K562 (cell line): ENCODE measurements around the gene SGCG. TPM values are rescaled to one million over a fixed set of nuclear protein-coding genes. Genes with fewer than 3 reads are reported as not detected.

Experiments used
- ATAC-seq: fragments of 200-7000 bp; cut with Tn5 transposase; 3 replicates; pipeline ENCODE4 v1.9.1; 2020; ENCODE audit warnings: moderate library complexity
- BruUV-seq: library from RNA; stranded (reverse); fragments of 400-500 nt; replicated peaks from 2 replicates; lab custom pipeline; 2021; lab: Mats Ljungman, UMichigan
- CTCF ChIA-PET: fragments of 300-600 bp; formaldehyde crosslinking; extraction: SDS; loops from one replicate; lab custom pipeline; 2021; ENCODE audit warnings: low intra/inter-chr PET ratio; lab: Yijun Ruan, JAX
- POLR2A ChIA-PET: fragments of 300-600, 350-650 bp; sonication (Branson Sonifier 250); formaldehyde crosslinking; extraction: SDS; loops from one replicate; lab custom pipeline; 2021; ENCODE audit warnings: antibody characterized with exemption, inconsistent platforms; lab: Yijun Ruan, JAX
- DNase-seq, 4 experiments: peaks; one replicate each; pipeline versions ENCODE4 v3.0.0 to v3.0.0-alpha.2; 2011 to 2018; ENCODE audit warnings: low spot score in 3 of 4, mixed read lengths in 3 of 4; ENCODE audit errors: extremely low read depth in 1 of 4
- FAIRE-seq: peaks from 2 replicates; lab custom pipeline; 2011; peaks lifted over from hg19 to GRCh38; lab: Jason Lieb, UNC
- H2AFZ ChIP-seq: 2 replicates; pipeline ENCODE4 v1.6.0; 2011; ENCODE audit warnings: low read depth, low read length, control low read depth, inconsistent platforms
- H3K27ac ChIP-seq: fragments of 200-600 bp; 3 replicates; pipeline ENCODE4 v1.8.0; 2011; ENCODE audit warnings: low read depth, mild to moderate bottlenecking, control low read depth, inconsistent platforms, low read length, moderate library complexity, mixed read lengths; ENCODE audit errors: extremely low read depth
- H3K27me3 ChIP-seq, 2 experiments: fragments of 300-600 bp in 1 of 2; 2 replicates in 1 of 2; 3 replicates in 1 of 2; pipeline versions ENCODE4 v1.6.0 to v1.8.0; 2011; ENCODE audit warnings: inconsistent platforms in 2 of 2, low read length in 2 of 2, mild to moderate bottlenecking in 1 of 2, mixed read lengths in 1 of 2, moderate library complexity in 1 of 2; ENCODE audit not compliant: control insufficient read depth in 2 of 2, insufficient read depth in 2 of 2
- H3K36me3 ChIP-seq: fragments of 300-600 bp; 3 replicates; pipeline ENCODE4 v1.8.0; 2011; ENCODE audit warnings: mild to moderate bottlenecking, low read length, inconsistent platforms; ENCODE audit not compliant: control insufficient read depth, insufficient read depth
- H3K4me1 ChIP-seq, 2 experiments: fragments of 200-600 bp in 1 of 2; replicated peaks in 1 of 2; 2 replicates in 1 of 2; 3 replicates in 1 of 2; pipeline versions ENCODE4 v1.5.1 to v1.8.0; 2011; ENCODE audit warnings: inconsistent platforms in 2 of 2, low read length in 2 of 2, mild to moderate bottlenecking in 1 of 2, mixed read lengths in 1 of 2, moderate library complexity in 1 of 2; ENCODE audit not compliant: control insufficient read depth in 2 of 2, insufficient read depth in 2 of 2
- H3K4me2 ChIP-seq: 2 replicates; pipeline ENCODE4 v1.6.1; 2011; ENCODE audit warnings: low read length, control low read depth, inconsistent platforms, mixed read lengths; ENCODE audit not compliant: insufficient read depth
- H3K4me3 ChIP-seq: fragments of 200-600 bp; sonication (generic), shearing (Covaris generic); 2 replicates; pipeline ENCODE4 v1.5.1; 2016; ENCODE audit warnings: control low read depth, inconsistent platforms
- H3K79me2 ChIP-seq: fragments of 200-600 bp; 3 replicates; pipeline ENCODE4 v1.8.0; 2011; ENCODE audit warnings: low read length, inconsistent platforms; ENCODE audit not compliant: control insufficient read depth, insufficient read depth
- H3K9ac ChIP-seq, 2 experiments: 2 replicates each; pipeline versions ENCODE4 v1.6.0 to v1.6.1; 2011; ENCODE audit warnings: low read depth in 2 of 2, low read length in 2 of 2, control low read depth in 1 of 2, inconsistent platforms in 1 of 2, mild to moderate bottlenecking in 1 of 2, mixed read lengths in 1 of 2; ENCODE audit not compliant: insufficient read depth in 1 of 2
- H3K9me1 ChIP-seq: one replicate; pipeline ENCODE4 v1.6.0; 2011; ENCODE audit warnings: inconsistent platforms, mild to moderate bottlenecking, low read length, moderate library complexity; ENCODE audit not compliant: control insufficient read depth, insufficient read depth
- H3K9me3 ChIP-seq: replicated peaks from 2 replicates; pipeline ENCODE4 v1.5.1; 2011; ENCODE audit warnings: low read depth, low read length, inconsistent platforms; ENCODE audit not compliant: control insufficient read depth, insufficient read depth
- H4K20me1 ChIP-seq: replicated peaks from 2 replicates; pipeline ENCODE4 v1.6.1; 2011; ENCODE audit warnings: low read length, inconsistent platforms, mixed read lengths; ENCODE audit not compliant: control insufficient read depth, insufficient read depth
- ARID1B ChIP-seq: fragments of 450-650 bp; IDR thresholded peaks from 2 replicates; pipeline ENCODE4 v1.6.1; 2016; ENCODE audit warnings: antibody characterized with exemption, mild to moderate bottlenecking, inconsistent platforms
- ATF4 ChIP-seq: fragments of 450-650 bp; formaldehyde crosslinking; IDR thresholded peaks from 2 replicates; pipeline ENCODE4 v1.4.0; 2022; ENCODE audit warnings: mild to moderate bottlenecking, moderate library complexity
- BDP1 ChIP-seq: IDR thresholded peaks from 3 replicates; pipeline ENCODE4 v1.6.1; 2011; ENCODE audit not compliant: insufficient read length, insufficient read depth
- C11orf30 ChIP-seq: fragments of 450-650 bp; IDR thresholded peaks from 2 replicates; pipeline ENCODE4 v1.6.1; 2016; ENCODE audit warnings: low read depth, mild to moderate bottlenecking
- CBFA2T2 ChIP-seq: fragments of 450-650 bp; conservative IDR thresholded peaks from 2 replicates; pipeline ENCODE4 v1.6.1; 2017; ENCODE audit warnings: mild to moderate bottlenecking
- CBFA2T3 ChIP-seq: fragments of 450-650 bp; IDR thresholded peaks from 2 replicates; pipeline ENCODE4 v1.6.1; 2017
- CHD4 ChIP-seq: fragments of 200-600 bp; sonication (generic); IDR thresholded peaks from 3 replicates; pipeline ENCODE4 v1.6.1; 2012; ENCODE audit warnings: low read depth, mild to moderate bottlenecking, mixed read lengths, low read length, inconsistent platforms; ENCODE audit not compliant: insufficient read depth, insufficient replicate concordance, poor library complexity, severe bottlenecking
- EWSR1 ChIP-seq: fragments of 450-650 bp; IDR thresholded peaks from 2 replicates; pipeline ENCODE4 v1.6.1; 2018; ENCODE audit warnings: borderline replicate concordance, mild to moderate bottlenecking, low read depth, moderate library complexity; ENCODE audit not compliant: partially characterized antibody
- HMBOX1 ChIP-seq: sonication (generic); IDR thresholded peaks from 2 replicates; pipeline ENCODE4 v1.6.1; 2016
- KDM2B ChIP-seq: fragments of 250-450 bp; sonication (Bioruptor Pico); IDR thresholded peaks from 2 replicates; pipeline ENCODE4 v1.8.0; 2021; ENCODE audit warnings: mild to moderate bottlenecking, moderate library complexity
- MAFG ChIP-seq: fragments of 450-650 bp; conservative IDR thresholded peaks from 2 replicates; pipeline ENCODE4 v1.6.1; 2016; ENCODE audit warnings: missing genetic modification characterization, missing compliant biosample characterization
- MCM3 ChIP-seq: fragments of 450-650 bp; IDR thresholded peaks from 2 replicates; pipeline ENCODE4 v1.6.1; 2016
- MCM5 ChIP-seq: fragments of 450-650 bp; IDR thresholded peaks from 2 replicates; pipeline ENCODE4 v1.6.1; 2016; ENCODE audit warnings: low read depth
- MEIS2 ChIP-seq: fragments of 450-650 bp; IDR thresholded peaks from 2 replicates; pipeline ENCODE4 v1.6.1; 2014; ENCODE audit warnings: mild to moderate bottlenecking; ENCODE audit not compliant: partially characterized antibody
- MTA2 ChIP-seq: fragments of 450-650 bp; IDR thresholded peaks from 2 replicates; pipeline ENCODE4 v1.6.1; 2016; ENCODE audit warnings: low read depth
- POU5F1 ChIP-seq: fragments of 150-350 bp; IDR thresholded peaks from 2 replicates; pipeline ENCODE4 v1.6.1; 2014; ENCODE audit warnings: borderline replicate concordance, low read length, low read depth, mild to moderate bottlenecking; ENCODE audit not compliant: partially characterized antibody
- SMARCA4 ChIP-seq: fragments of 450-650 bp; IDR thresholded peaks from 2 replicates; pipeline ENCODE4 v1.6.1; 2016
- TAL1 ChIP-seq: fragments of 450-650 bp; IDR thresholded peaks from 2 replicates; pipeline ENCODE4 v1.6.1; 2016; ENCODE audit warnings: mild to moderate bottlenecking
- TCF3 ChIP-seq: sonication (generic); formaldehyde crosslinking; IDR thresholded peaks from 2 replicates; pipeline ENCODE4 v1.4.0; 2020; ENCODE audit warnings: mild to moderate bottlenecking, missing genetic modification reagents
- TEAD4 ChIP-seq, 2 experiments: sonication (generic) in 1 of 2; formaldehyde crosslinking in 1 of 2; IDR thresholded peaks; 2 replicates each; pipeline versions ENCODE4 v1.6.1 to v1.8.0; 2012 to 2022; ENCODE audit warnings: borderline replicate concordance in 1 of 2, inconsistent platforms in 1 of 2, low read length in 1 of 2, mild to moderate bottlenecking in 1 of 2, missing genetic modification reagents in 1 of 2
- TRIM24 ChIP-seq, 2 experiments: fragments of 450-650 bp; IDR thresholded peaks; 2 replicates each; pipeline ENCODE4 v1.6.1; 2016
- VEZF1 ChIP-seq: fragments of 200-800 bp; sonication (Bioruptor generic); IDR thresholded peaks from 2 replicates; pipeline ENCODE4 v1.6.1; 2017; ENCODE audit warnings: missing genetic modification characterization, missing compliant biosample characterization
- WGBS: fragments of 100-300 bp; shearing (Covaris generic); methylation state at CpG from one replicate; pipeline ENCODE4 v1.1.6; 2016; ENCODE audit warnings: low coverage, mixed read lengths; ENCODE audit not compliant: insufficient coverage; ENCODE audit errors: missing lambda C conversion rate; 5-methylcytosine and 5-hydroxymethylcytosine counted together
- in situ Hi-C: fragments of 300-500 bp; cut with MboI; formaldehyde crosslinking; loops from 4 replicates; pipeline ENCODE4 v1.15.0; 2018; ENCODE audit warnings: inconsistent platforms, mixed read lengths
- intact Hi-C: fragments of 100-400 bp; cut with micrococcal nuclease; formaldehyde crosslinking; loops from 2 replicates; pipeline ENCODE4 v1.14.2; 2022
- polyA plus RNA-seq, 8 experiments: library from polyadenylated mRNA; depleted of rRNA in 4 of 8; stranded (reverse) in 5 of 8; unstranded in 3 of 8; fragments of >200 nt; fragmentation: Nextera tagmentation in 2 of 8; fragmentation: Illumina TruSeq in 1 of 8; extraction: Ambion mirVana in 2 of 8; extraction: Trizol in 1 of 8; gene quantifications; 2 replicates each; pipeline versions ENCODE4 v1.2.1 to v1.2.3, GENCODE V29; 2011 to 2014; ENCODE audit warnings: inconsistent platforms in 1 of 8, missing spikeins in 1 of 8
- total RNA-seq, 7 experiments: library from RNA; depleted of rRNA in 6 of 7; stranded (reverse); fragments of >200 nt in 6 of 7; fragmentation: Illumina TruSeq in 2 of 7; extraction: Trizol in 2 of 7; gene quantifications; 2 replicates each; pipeline versions ENCODE4 v1.2.1 to v1.2.3, GENCODE V29; 2011 to 2021; ENCODE audit warnings: low replicate concordance in 1 of 7

The SGCG gene
- total and polyA plus RNA-seq, 9 of the 15 experiments (the other 6 are each of a cell fraction or from before 2014, with no cell fraction given) = 0.04 to 0.44 (median 0.34) TPM

GRCh38 chr13:23273498-23273897, 92.7 kb downstream of the SGCG start (continued):
- no peak for TF ChIP-seq CHD4
- no peak for TF ChIP-seq VEZF1 (CRISPR knock-in tag)
- TF ChIP-seq C11orf30 = peak; percentile 52; the same call in 1 of the 2 replicates
- TF ChIP-seq KDM2B (CRISPR knock-in tag) = no peak
- TF ChIP-seq EWSR1 = no peak
- no peak for TF ChIP-seq SMARCA4
- TF ChIP-seq POU5F1 = no peak
- 0 out of 2 replicates have a peak, but pooled peaks have one; percentile 27 for TF ChIP-seq MAFG
- no peak for TF ChIP-seq MCM3
- no peak for TF ChIP-seq MCM5

DNA sequence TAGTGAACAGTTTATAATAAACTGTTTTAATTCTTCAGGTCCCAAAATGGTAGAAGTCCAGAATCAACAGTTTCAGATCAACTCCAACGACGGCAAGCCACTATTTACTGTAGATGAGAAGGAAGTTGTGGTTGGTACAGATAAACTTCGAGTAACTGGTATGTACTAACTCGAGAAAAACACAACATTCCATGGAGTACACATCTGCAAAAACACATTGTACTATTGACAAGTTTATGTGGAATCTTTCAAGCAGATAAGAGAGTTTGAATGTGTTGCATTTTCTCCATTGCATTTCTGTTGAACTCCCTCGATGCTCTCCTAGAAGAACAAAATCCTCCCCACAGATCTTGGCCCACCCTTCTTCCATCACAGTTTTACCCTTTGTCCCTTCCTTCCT, 98.5 kb downstream of the SGCG start:
- intact Hi-C loops = loop anchor here (10.0 kb wide), 1 partner anchor 65 kb away; no protein-coding TSS in a partner anchor
- CTCF ChIA-PET = no interaction called here
- H3K4me2 ChIP-seq = no peak overlapping the region
- no peak for DNase-seq
- no peaks in the 10 kb centered on the region for H4K20me1 ChIP-seq
- ATAC-seq = no peak
- in situ Hi-C loops = no loop called here
- no TSS peak for BruUV-seq
- no peak overlapping the region for H3K4me3 ChIP-seq
- no peaks in the 10 kb centered on the region for H3K4me1 ChIP-seq
- H3K9me3 ChIP-seq = no peaks in the 10 kb centered on the region
- H3K27ac ChIP-seq = no peak overlapping the region
- no peaks in the 10 kb centered on the region for H3K79me2 ChIP-seq
- H3K36me3 ChIP-seq = no peaks in the 10 kb centered on the region
- FAIRE-seq = no peak
- H3K27me3 ChIP-seq = no peaks in the 10 kb centered on the region
- WGBS = 0% methylated on average over 4 of the region's 5 CpGs
- TF ChIP-seq TAL1 (peak; percentile 29; the same call in 1 of the 2 replicates), MEIS2 (peak; percentile 5), ARID1B (peak; percentile 52), CBFA2T2 (0 out of 2 replicates have a peak, but pooled peaks have one; percentile 9), BDP1 (no peak), CBFA2T3 (peak; percentile 48; the same call in 1 of the 2 replicates), TRIM24 (IDR thresholded peaks at IDR 0.05) (peak in 1 of 2 experiments; percentile 25; a peak in 1 of 4 replicates), ATF4 (CRISPR knock-in tag) (no peak), TCF3 (CRISPR knock-in tag) (peak; percentile 41), MTA2 (no peak), HMBOX1 (peak; percentile 34; the same call in 1 of the 2 replicates), TEAD4 (IDR thresholded peaks at IDR 0.05; ENCODE audit: low read length) (peak; percentile 33; the same call in 1 of the 2 replicates), TEAD4 (CRISPR knock-in tag; IDR thresholded peaks at IDR 0.05; ENCODE audit: borderline replicate concordance) (no peak)
- no peaks in the 10 kb centered on the region for H3K9me1 ChIP-seq
- POLR2A ChIA-PET = no interaction called here
- H3K9ac ChIP-seq = no peak overlapping the region
- no peak overlapping the region for H2AFZ ChIP-seq
